ENCODE results near the gene FTCD.

DNA sequence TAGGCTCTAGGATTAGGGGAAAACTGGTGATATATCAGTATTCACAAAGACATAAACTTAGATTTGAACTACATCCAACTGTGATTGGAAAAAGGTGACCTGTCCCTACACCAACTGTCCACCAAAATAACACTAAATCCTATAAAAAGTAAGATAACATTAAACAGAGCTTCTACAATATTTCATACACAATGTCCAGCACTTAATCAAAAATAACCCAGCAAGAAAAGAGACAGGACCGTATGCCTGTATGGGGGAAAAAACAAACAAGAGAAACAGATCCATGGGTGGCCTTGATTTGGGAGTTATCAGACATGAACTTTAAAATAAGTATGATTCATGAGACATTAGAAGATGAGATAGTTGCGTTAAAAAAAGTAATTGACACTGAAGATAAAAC is 67.2 kb downstream of the FTCD start:
- TF ChIP-seq POLR2AphosphoS5 (IDR thresholded peaks at IDR 0.05; ENCODE audit: low read depth, low read length) (no peak), POLR2A (IDR thresholded peaks at IDR 0.05; ENCODE audit: low read depth, low read length) (no peak)
